Gastroesophageal sphincter (tissue), 3 donors: ENCODE results near the gene NELFA.

Experiments
- CTCF ChIP-seq, 4 experiments: fragments of 200-600 bp in 2 of 4; fragments of 450-650 bp in 2 of 4; sonication (generic) in 1 of 4; IDR thresholded peaks; one replicate each; pipeline ENCODE4 v1.5.1; 2017 to 2019; ENCODE audit warnings: antibody characterized with exemption in 4 of 4, mild to moderate bottlenecking in 2 of 4, moderate library complexity in 2 of 4
- POLR2A ChIP-seq, 2 donors: fragments of 450-650 bp; IDR thresholded peaks; one replicate each; pipeline ENCODE4 v1.6.1; 2017; ENCODE audit warnings: antibody characterized with exemption in 2 of 2, mild to moderate bottlenecking in 2 of 2, moderate library complexity in 1 of 2
- POLR2AphosphoS5 ChIP-seq: sonication (generic); formaldehyde crosslinking; IDR thresholded peaks from one replicate; pipeline ENCODE4 v1.6.1; 2017; ENCODE audit warnings: antibody characterized with exemption

- TF ChIP-seq POLR2AphosphoS5, result no peak
- no peak for TF ChIP-seq CTCF (IDR thresholded peaks at IDR 0.05)
- TF ChIP-seq POLR2A (IDR thresholded peaks at IDR 0.05), result no peak
These were observed 36.1 kb upstream of the NELFA start for GRCh38 chr4:2044542-2045517.
